ENCODE results near the gene MMP19. TPM values are rescaled to one million over a fixed set of nuclear protein-coding genes. Genes with fewer than 3 reads are reported as not detected.

Gene MMP19
- total RNA-seq, 2 donors from 2014 or later: 2.1 to 2.7 TPM

GRCh38 chr12:55812088-55812487 lies 30.6 kb downstream of the MMP19 start:
- Histone ChIP-seq H3K4me3 (no peak overlapping the region), H3K9me3 (no peaks in the 10 kb centered on the region), H3K27me3 (no peaks in the 10 kb centered on the region), H3K9ac (ENCODE audit: low read depth in 2 of 2, low read length in 2 of 2) (no peak overlapping the region), H3K27ac (no peak overlapping the region), H3K36me3 (no peaks in the 10 kb centered on the region), H3K4me1 (peaks cover 8% of the 10 kb centered on the region)
- TF ChIP-seq, protein P1, sequence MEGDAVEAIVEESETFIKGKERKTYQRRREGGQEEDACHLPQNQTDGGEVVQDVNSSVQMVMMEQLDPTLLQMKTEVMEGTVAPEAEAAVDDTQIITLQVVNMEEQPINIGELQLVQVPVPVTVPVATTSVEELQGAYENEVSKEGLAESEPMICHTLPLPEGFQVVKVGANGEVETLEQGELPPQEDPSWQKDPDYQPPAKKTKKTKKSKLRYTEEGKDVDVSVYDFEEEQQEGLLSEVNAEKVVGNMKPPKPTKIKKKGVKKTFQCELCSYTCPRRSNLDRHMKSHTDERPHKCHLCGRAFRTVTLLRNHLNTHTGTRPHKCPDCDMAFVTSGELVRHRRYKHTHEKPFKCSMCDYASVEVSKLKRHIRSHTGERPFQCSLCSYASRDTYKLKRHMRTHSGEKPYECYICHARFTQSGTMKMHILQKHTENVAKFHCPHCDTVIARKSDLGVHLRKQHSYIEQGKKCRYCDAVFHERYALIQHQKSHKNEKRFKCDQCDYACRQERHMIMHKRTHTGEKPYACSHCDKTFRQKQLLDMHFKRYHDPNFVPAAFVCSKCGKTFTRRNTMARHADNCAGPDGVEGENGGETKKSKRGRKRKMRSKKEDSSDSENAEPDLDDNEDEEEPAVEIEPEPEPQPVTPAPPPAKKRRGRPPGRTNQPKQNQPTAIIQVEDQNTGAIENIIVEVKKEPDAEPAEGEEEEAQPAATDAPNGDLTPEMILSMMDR (IDR thresholded peaks at IDR 0.05): no peak
- intact Hi-C loops (cut with DNase I): no loop called here
- no peak for DNase-seq

- no peak overlapping the region for H3K4me3 ChIP-seq
- H3K9me3 ChIP-seq: no peaks in the 10 kb centered on the region
- TF ChIP-seq, protein P1 (IDR thresholded peaks at IDR 0.05): no peak
- no peaks in the 10 kb centered on the region for H3K36me3 ChIP-seq
- DNase-seq: no peak
- H3K4me1 ChIP-seq: no peaks in the 10 kb centered on the region
- H3K27ac ChIP-seq: no peak overlapping the region
- no peak overlapping the region for H3K9ac ChIP-seq (ENCODE audit: low read depth in 2 of 2, low read length in 2 of 2)
- H3K27me3 ChIP-seq: no peaks in the 10 kb centered on the region
- intact Hi-C loops (cut with DNase I): no loop called here
Observed at GRCh38 chr12:55809274-55809673, 33.5 kb downstream of the MMP19 start.

GRCh38 chr12:55806982-55807381 lies 35.8 kb downstream of the MMP19 start:
- TF ChIP-seq, protein P1 (IDR thresholded peaks at IDR 0.05): no peak
- H3K9ac ChIP-seq (ENCODE audit: low read depth in 2 of 2, low read length in 2 of 2): no peak overlapping the region
- H3K27me3 ChIP-seq: no peaks in the 10 kb centered on the region
- H3K4me1 ChIP-seq: no peaks in the 10 kb centered on the region
- H3K27ac ChIP-seq: no peak overlapping the region
- H3K9me3 ChIP-seq: no peaks in the 10 kb centered on the region
- H3K36me3 ChIP-seq: no peaks in the 10 kb centered on the region
- no peak overlapping the region for H3K4me3 ChIP-seq
- no peak for DNase-seq
- intact Hi-C loops (cut with DNase I): no loop called here

GRCh38 chr12:55797550-55797949 lies 45.2 kb downstream of the MMP19 start:
- Histone ChIP-seq H3K9ac (ENCODE audit: low read depth in 2 of 2, low read length in 2 of 2) (no peak overlapping the region), H3K4me1 (no peaks in the 10 kb centered on the region), H3K27ac (no peak overlapping the region), H3K4me3 (no peak overlapping the region), H3K36me3 (peaks cover 6% of the 10 kb centered on the region), H3K27me3 (no peaks in the 10 kb centered on the region), H3K9me3 (no peaks in the 10 kb centered on the region)
- intact Hi-C loops (cut with DNase I): no loop called here
- TF ChIP-seq, protein P1 (IDR thresholded peaks at IDR 0.05): no peak
- no peak for DNase-seq

GRCh38 chr12:55797068-55797467 lies 45.7 kb downstream of the MMP19 start:
- H3K4me3 ChIP-seq: no peak overlapping the region
- no peaks in the 10 kb centered on the region for H3K4me1 ChIP-seq
- no peaks in the 10 kb centered on the region for H3K9me3 ChIP-seq
- peaks cover 6% of the 10 kb centered on the region for H3K36me3 ChIP-seq
- intact Hi-C loops (cut with DNase I): no loop called here
- H3K27me3 ChIP-seq: no peaks in the 10 kb centered on the region
- DNase-seq: no peak
- TF ChIP-seq, protein P1 (IDR thresholded peaks at IDR 0.05): peak; percentile 25
- H3K9ac ChIP-seq (ENCODE audit: low read depth in 2 of 2, low read length in 2 of 2): no peak overlapping the region
- no peak overlapping the region for H3K27ac ChIP-seq

GRCh38 chr12:55795950-55796349 lies 46.8 kb downstream of the MMP19 start:
- intact Hi-C loops (cut with DNase I): no loop called here

More at GRCh38 chr12:55795950-55796349, 46.8 kb downstream of the MMP19 start:
- Histone ChIP-seq H3K9me3 (no peaks in the 10 kb centered on the region), H3K9ac (ENCODE audit: low read depth in 2 of 2, low read length in 2 of 2) (no peak overlapping the region), H3K4me3 (no peak overlapping the region), H3K4me1 (no peaks in the 10 kb centered on the region), H3K36me3 (peaks cover 6% of the 10 kb centered on the region), H3K27ac (no peak overlapping the region), H3K27me3 (no peaks in the 10 kb centered on the region)
- DNase-seq: no peak
- TF ChIP-seq, protein P1 (IDR thresholded peaks at IDR 0.05): no peak

All from colonic mucosa (tissue), 4 donors.